Lung (tissue), 12 donors: ENCODE results near the gene RIN3. TPM values are rescaled to one million over a fixed set of nuclear protein-coding genes. Genes with fewer than 3 reads are reported as not detected.
"Not testable (repeated sequence)": the region's sequence is repeated elsewhere in the genome, so short reads cannot be mapped to it uniquely, and the experiment has no call there.

ENCODE experiments used
- ATAC-seq: fragments of 200-7000 bp; cut with Tn5 transposase; one replicate; pipeline ENCODE4 v1.9.1; 2020; ENCODE audit warnings: moderate number of reproducible peaks; ENCODE audit not compliant: insufficient read depth, low FRiP score
- DNase-seq, 3 donors: peaks; one replicate each; pipeline ENCODE4 v3.0.0-alpha.2; 2013 to 2017
- H3K27ac ChIP-seq, 2 donors: one replicate each; pipeline ENCODE4 v1.5.1; 2013; ENCODE audit warnings: mild to moderate bottlenecking in 2 of 2, moderate library complexity in 2 of 2, control low read depth in 1 of 2, inconsistent platforms in 1 of 2, low read depth in 1 of 2, low read length in 1 of 2
- H3K27me3 ChIP-seq, 3 donors: one replicate each; pipeline ENCODE4 v1.5.1; 2013; ENCODE audit warnings: low read length in 2 of 3; ENCODE audit not compliant: control insufficient read depth in 3 of 3, insufficient read depth in 3 of 3
- H3K36me3 ChIP-seq, 4 donors: one replicate each; pipeline ENCODE4 v1.5.1; 2013; ENCODE audit warnings: low read length in 4 of 4, mild to moderate bottlenecking in 1 of 4, moderate library complexity in 1 of 4; ENCODE audit not compliant: control insufficient read depth in 4 of 4, insufficient read depth in 4 of 4
- H3K4me1 ChIP-seq, 5 donors: one replicate each; pipeline ENCODE4 v1.5.1; 2013; ENCODE audit warnings: low read length in 5 of 5, mild to moderate bottlenecking in 2 of 5, moderate library complexity in 1 of 5; ENCODE audit not compliant: control insufficient read depth in 5 of 5, insufficient read depth in 5 of 5
- H3K4me3 ChIP-seq: one replicate; pipeline ENCODE4 v1.5.1; 2013; ENCODE audit warnings: mild to moderate bottlenecking, control low read depth, moderate library complexity
- H3K9ac ChIP-seq, 2 donors: one replicate each; pipeline ENCODE4 v1.5.1; 2013; ENCODE audit warnings: low read length in 2 of 2, control low read depth in 1 of 2; ENCODE audit not compliant: insufficient read depth in 1 of 2
- H3K9me3 ChIP-seq, 4 donors: one replicate each; pipeline ENCODE4 v1.5.1; 2013; ENCODE audit warnings: low read length in 3 of 4, mild to moderate bottlenecking in 1 of 4, moderate library complexity in 1 of 4; ENCODE audit not compliant: control insufficient read depth in 4 of 4, insufficient read depth in 3 of 4
- WGBS, 2 donors: extraction: QIAGEN DNeasy Blood & Tissue Kit; methylation state at CpG; one replicate each; pipeline ENCODE4 v1.1.7; 2013; 5-methylcytosine and 5-hydroxymethylcytosine counted together
- polyA plus RNA-seq, 2 donors: library from polyadenylated mRNA; stranded (reverse); fragments of 200-250 nt; gene quantifications; one replicate each; pipeline ENCODE4 v1.2.1, GENCODE V29; 2013
- total RNA-seq, 2 donors: library from RNA; depleted of rRNA in 1 of 2; stranded (reverse); fragments of >200 nt in 1 of 2; gene quantifications; one replicate each; pipeline ENCODE4 v1.2.1, GENCODE V29; 2014 to 2021
- TF ChIP-seq, protein P1 (sequence below): IDR thresholded peaks from 2 replicates; pipeline ENCODE4 v1.5.1; 2012; ENCODE audit warnings: mild to moderate bottlenecking; ENCODE audit errors: control extremely low read depth, extremely low read depth
- donor health status: control.
- donor health status: control.
- donor health status: Bipolar disorder and iron deficiency.
- donor health status: healthy.
- donor health status: DM: yes; HTN: yes; CAD: no.

RIN3 gene
- total and polyA plus RNA-seq, 4 donors = 19.3 to 55.5 (median 40.2) TPM

DNA sequence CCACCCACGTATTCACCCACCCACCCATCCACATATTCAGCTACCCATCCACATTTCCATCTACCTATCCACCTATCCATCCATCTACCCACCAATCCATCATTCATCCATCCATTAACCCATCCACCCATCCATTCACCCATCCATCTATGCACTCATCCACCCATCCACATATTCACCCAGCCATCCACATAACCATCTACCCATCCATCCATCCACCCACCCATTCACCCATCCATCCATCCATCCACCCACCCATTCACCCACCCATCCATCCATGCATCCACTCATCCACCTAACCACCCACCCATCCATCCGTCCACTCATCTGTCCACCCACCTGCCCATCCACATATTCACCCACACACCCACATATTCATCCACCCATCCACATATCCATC lies 164.4 kb downstream of the RIN3 start:
- DNase-seq (no peak), ATAC-seq (no peak)
- Histone ChIP-seq H3K9ac (no peak overlapping the region), H3K4me3 (no peak overlapping the region), H3K27ac (no peak overlapping the region), H3K9me3 (peaks cover 0 to 3% (median 0%) of the 10 kb centered on the region in 4 donors), H3K4me1 (peaks cover 0 to 4% (median 0%) of the 10 kb centered on the region in 5 donors), H3K36me3 (peaks cover 0 to 40% (median 24%) of the 10 kb centered on the region in 4 donors), H3K27me3 (no peaks in the 10 kb centered on the region)
- WGBS, 2 donors = 96 to 100% methylated on average over 2 of the region's 2 CpGs
- TF ChIP-seq, protein P1, sequence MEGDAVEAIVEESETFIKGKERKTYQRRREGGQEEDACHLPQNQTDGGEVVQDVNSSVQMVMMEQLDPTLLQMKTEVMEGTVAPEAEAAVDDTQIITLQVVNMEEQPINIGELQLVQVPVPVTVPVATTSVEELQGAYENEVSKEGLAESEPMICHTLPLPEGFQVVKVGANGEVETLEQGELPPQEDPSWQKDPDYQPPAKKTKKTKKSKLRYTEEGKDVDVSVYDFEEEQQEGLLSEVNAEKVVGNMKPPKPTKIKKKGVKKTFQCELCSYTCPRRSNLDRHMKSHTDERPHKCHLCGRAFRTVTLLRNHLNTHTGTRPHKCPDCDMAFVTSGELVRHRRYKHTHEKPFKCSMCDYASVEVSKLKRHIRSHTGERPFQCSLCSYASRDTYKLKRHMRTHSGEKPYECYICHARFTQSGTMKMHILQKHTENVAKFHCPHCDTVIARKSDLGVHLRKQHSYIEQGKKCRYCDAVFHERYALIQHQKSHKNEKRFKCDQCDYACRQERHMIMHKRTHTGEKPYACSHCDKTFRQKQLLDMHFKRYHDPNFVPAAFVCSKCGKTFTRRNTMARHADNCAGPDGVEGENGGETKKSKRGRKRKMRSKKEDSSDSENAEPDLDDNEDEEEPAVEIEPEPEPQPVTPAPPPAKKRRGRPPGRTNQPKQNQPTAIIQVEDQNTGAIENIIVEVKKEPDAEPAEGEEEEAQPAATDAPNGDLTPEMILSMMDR = no peak

DNA sequence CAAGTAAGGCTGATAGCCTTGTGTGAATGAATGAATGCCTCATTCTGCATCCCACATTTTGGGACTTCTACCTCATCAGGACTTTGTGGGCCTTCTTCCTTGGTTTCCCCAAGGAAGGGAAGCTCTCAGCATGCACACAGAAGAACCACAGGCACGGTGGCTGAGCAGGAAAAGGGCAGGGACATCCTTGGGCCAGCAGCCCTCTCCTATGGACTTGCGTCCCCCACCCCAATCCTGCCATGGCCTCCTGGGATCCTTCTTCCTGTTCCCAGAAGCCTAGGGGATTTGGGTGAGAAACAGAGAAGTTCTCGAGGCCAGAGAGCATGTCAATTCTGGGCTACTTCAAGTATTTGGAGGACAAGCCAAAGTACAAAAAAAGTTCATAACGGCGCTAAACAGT lies 165.2 kb downstream of the RIN3 start:
- H3K4me1 ChIP-seq = peaks cover 0 to 4% (median 0%) of the 10 kb centered on the region in 5 donors
- H3K36me3 ChIP-seq = peaks cover 0 to 40% (median 24%) of the 10 kb centered on the region in 4 donors
- no peaks in the 10 kb centered on the region for H3K27me3 ChIP-seq
- H3K27ac ChIP-seq = no peak overlapping the region
- ATAC-seq (no peak), DNase-seq (no peak)
- peaks cover 0 to 3% (median 0%) of the 10 kb centered on the region in 4 donors for H3K9me3 ChIP-seq
- TF ChIP-seq, protein P1 = no peak
- no peak overlapping the region for H3K4me3 ChIP-seq
- H3K9ac ChIP-seq = no peak overlapping the region
- 83 to 100% methylated on average over 5 of the region's 5 CpGs for WGBS, 2 donors

- Histone ChIP-seq H3K9me3 (peaks cover 0 to 3% (median 0%) of the 10 kb centered on the region in 4 donors), H3K36me3 (peaks cover 0 to 40% (median 24%) of the 10 kb centered on the region in 4 donors), H3K9ac (no peak overlapping the region), H3K4me3 (no peak overlapping the region), H3K4me1 (peaks cover 0 to 4% (median 0%) of the 10 kb centered on the region in 5 donors), H3K27ac (no peak overlapping the region), H3K27me3 (no peaks in the 10 kb centered on the region)
- DNase-seq = no peak
- ATAC-seq = no peak
- TF ChIP-seq, protein P1 = no peak
- 96% methylated on average over 4 of the region's 4 CpGs for WGBS, 2 donors
Measured at GRCh38 chr14:92679246-92679645, 165.7 kb downstream of the RIN3 start.

- H3K36me3 ChIP-seq = peaks cover 0 to 46% (median 24%) of the 10 kb centered on the region in 4 donors
- WGBS, 2 donors = 79 to 85% methylated on average over 4 of the region's 4 CpGs
- H3K9me3 ChIP-seq, ATAC-seq, H3K9ac ChIP-seq, DNase-seq, H3K4me1 ChIP-seq, H3K27me3 ChIP-seq, H3K4me3 ChIP-seq, H3K27ac ChIP-seq: not testable (repeated sequence)
Measured at GRCh38 chr14:92680330-92680729, 166.7 kb downstream of the RIN3 start.
